ENCODE measurements around the gene NPR2.
A peak's percentile ranks its signal among the peaks of the same experiment; 100 is the strongest.

Gene NPR2

GRCh38 chr9:35798658-35799374 is 7.4 kb downstream of the NPR2 start:
- DNase-seq (ENCODE audit: low read depth in 3 of 3, low spot score in 1 of 3), result peak in 1 of 3 donors; percentile 16

GRCh38 chr9:35800530-35800929 is 9.1 kb downstream of the NPR2 start:
- DNase-seq (ENCODE audit: low read depth in 3 of 3, low spot score in 1 of 3), result no peak

GRCh38 chr9:35801328-35802128 is 10.1 kb downstream of the NPR2 start:
- no peak for DNase-seq (ENCODE audit: low read depth in 3 of 3, low spot score in 1 of 3)

- DNase-seq (ENCODE audit: low read depth in 3 of 3, low spot score in 1 of 3), result no peak
Measured at GRCh38 chr9:35806101-35806500, 14.7 kb downstream of the NPR2 start.

- no peak for DNase-seq (ENCODE audit: low read depth in 3 of 3, low spot score in 1 of 3)
Measured at GRCh38 chr9:35808433-35808832, 17.0 kb downstream of the NPR2 start.

GRCh38 chr9:35810122-35810521 is 18.7 kb downstream of the NPR2 start:
- DNase-seq (ENCODE audit: low read depth in 3 of 3, low spot score in 1 of 3), result no peak

GRCh38 chr9:35811381-35812024 is 20.1 kb downstream of the NPR2 start:
- no peak for DNase-seq (ENCODE audit: low read depth in 3 of 3, low spot score in 1 of 3)

- DNase-seq (ENCODE audit: low read depth in 3 of 3, low spot score in 1 of 3), result peak; percentile 77 to 88 (median 84)
Measured at GRCh38 chr9:35812025-35812602, 20.7 kb downstream of the NPR2 start, which contains the start of gene SPAG8. TSS of gene SPAG8 (minus strand) at chr9:35812262. CDS start at chr9:35812147, 115 bp downstream.

GRCh38 chr9:35813434-35814105 is 22.2 kb downstream of the NPR2 start:
- DNase-seq (ENCODE audit: low read depth in 3 of 3, low spot score in 1 of 3), result no peak

- DNase-seq (ENCODE audit: low read depth in 3 of 3, low spot score in 1 of 3), result peak in 1 of 3 donors; percentile 6
Measured at GRCh38 chr9:35814106-35814840, 22.9 kb downstream of the NPR2 start.

GRCh38 chr9:35814841-35815543 is 23.6 kb downstream of the NPR2 start, which contains the start of gene HINT2:
TSS of gene HINT2 (minus strand) at chr9:35815042. CDS start at chr9:35814979, 63 bp downstream.
- DNase-seq (ENCODE audit: low read depth in 3 of 3, low spot score in 1 of 3), result peak; percentile 89 to 94 (median 91)

GRCh38 chr9:35816708-35817107 is 25.3 kb downstream of the NPR2 start:
- no peak for DNase-seq (ENCODE audit: low read depth in 3 of 3, low spot score in 1 of 3)

- no peak for DNase-seq (ENCODE audit: low read depth in 3 of 3, low spot score in 1 of 3)
Measured at GRCh38 chr9:35818341-35818740, 26.9 kb downstream of the NPR2 start.

GRCh38 chr9:35820076-35820475 is 28.7 kb downstream of the NPR2 start:
- no peak for DNase-seq (ENCODE audit: low read depth in 3 of 3, low spot score in 1 of 3)

GRCh38 chr9:35822926-35823325 is 31.5 kb downstream of the NPR2 start:
- DNase-seq (ENCODE audit: low read depth in 3 of 3, low spot score in 1 of 3), result no peak

- DNase-seq (ENCODE audit: low read depth in 3 of 3, low spot score in 1 of 3), result no peak
Measured at GRCh38 chr9:35826071-35826701, 34.8 kb downstream of the NPR2 start.

- DNase-seq (ENCODE audit: low read depth in 3 of 3, low spot score in 1 of 3), result no peak
Measured at GRCh38 chr9:35827486-35827885, 36.1 kb downstream of the NPR2 start.

- DNase-seq (ENCODE audit: low read depth in 3 of 3, low spot score in 1 of 3), result no peak
Measured at GRCh38 chr9:35828716-35829083, 37.3 kb downstream of the NPR2 start, which contains the start of gene FAM221B. TSS of gene FAM221B (minus strand) at chr9:35828732. CDS start at chr9:35826161, 2,571 bp downstream.
